BLaER1 treated with 17β-estradiol and CSF1 and Interleukin-3, amounts not matched to agents 10 nM and 100 nM (cell line): ENCODE results near the gene INPP4A.
A peak's percentile ranks its signal among the peaks of the same experiment; 100 is the strongest.

ENCODE experiments used
- H3K27ac ChIP-seq, 11 experiments: shearing (Covaris generic); formaldehyde crosslinking; 2 replicates each; pipeline ENCODE4 v1.8.1; 2022
- H3K27me3 ChIP-seq, 11 experiments: shearing (Covaris generic); formaldehyde crosslinking; 2 replicates each; pipeline ENCODE4 v1.8.1; 2022
- H3K36me3 ChIP-seq, 11 experiments: shearing (Covaris generic); formaldehyde crosslinking; 2 replicates each; pipeline ENCODE4 v1.8.1; 2022
- H3K4me1 ChIP-seq, 10 experiments: shearing (Covaris generic); formaldehyde crosslinking; 2 replicates each; pipeline ENCODE4 v1.8.1; 2022
- H3K4me2 ChIP-seq, 11 experiments: shearing (Covaris generic); formaldehyde crosslinking; 2 replicates each; pipeline ENCODE4 v1.8.1; 2022
- H3K4me3 ChIP-seq, 10 experiments: shearing (Covaris generic); formaldehyde crosslinking; 2 replicates each; pipeline ENCODE4 v1.8.1; 2022
- H3K9ac ChIP-seq, 11 experiments: shearing (Covaris generic); formaldehyde crosslinking; 2 replicates each; pipeline ENCODE4 v1.8.1; 2022
- H3K9me3 ChIP-seq, 11 experiments: shearing (Covaris generic); formaldehyde crosslinking; replicated peaks in 1 of 11; 2 replicates each; pipeline ENCODE4 v1.8.1; 2022
- H4K20me1 ChIP-seq, 11 experiments: shearing (Covaris generic); formaldehyde crosslinking; 2 replicates each; pipeline ENCODE4 v1.8.1; 2022
- Cebpa-rat ChIP-seq, 11 experiments: shearing (Covaris generic); IDR thresholded peaks; 2 replicates each; pipeline ENCODE4 v1.8.1; 2022

INPP4A gene

DNA sequence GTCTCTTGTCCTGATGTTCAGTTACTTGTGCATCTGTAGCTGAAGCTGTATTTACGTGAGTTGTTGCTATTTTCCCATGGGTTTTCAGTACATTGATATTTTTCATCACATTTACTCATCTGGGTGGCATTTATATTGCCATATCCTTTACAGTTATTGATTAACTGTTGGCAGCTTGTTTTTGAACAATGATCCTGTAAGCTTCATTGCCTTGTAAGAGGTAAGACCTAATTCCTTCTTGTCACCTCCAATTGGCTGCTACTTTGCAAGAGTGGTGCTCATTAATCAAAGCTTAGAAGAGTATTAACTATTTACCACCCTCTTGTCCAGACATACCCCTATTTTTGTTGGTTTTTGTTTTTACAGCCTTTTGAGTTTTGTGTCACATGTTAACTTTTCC is 88.9 kb downstream of the INPP4A start:
- peaks cover 0 to 17% (median 2%) of the 10 kb centered on the region in 10 experiments; a peak in 8 of 20 replicates for H3K4me1 ChIP-seq
- H3K4me2 ChIP-seq: no peak overlapping the region
- H3K9me3 ChIP-seq: peaks cover 0 to 2% (median under 1%) of the 10 kb centered on the region in 11 experiments; a peak in 4 of 22 replicates
- no peaks in the 10 kb centered on the region for H4K20me1 ChIP-seq
- no peaks in the 10 kb centered on the region for H3K27me3 ChIP-seq
- no peak overlapping the region for H3K4me3 ChIP-seq
- no peak overlapping the region for H3K27ac ChIP-seq
- H3K36me3 ChIP-seq: peaks cover 11 to 57% (median 25%) of the 10 kb centered on the region in 11 experiments; a peak in 21 of 22 replicates
- no peak overlapping the region for H3K9ac ChIP-seq
- no peak for TF ChIP-seq Cebpa-rat (IDR thresholded peaks at IDR 0.05)

- Histone ChIP-seq H4K20me1 (no peaks in the 10 kb centered on the region), H3K9me3 (no peaks in the 10 kb centered on the region), H3K4me3 (no peak overlapping the region), H3K36me3 (peaks cover 23 to 64% (median 35%) of the 10 kb centered on the region in 11 experiments; a peak in 21 of 22 replicates), H3K27me3 (no peaks in the 10 kb centered on the region), H3K27ac (no peak overlapping the region), H3K9ac (no peak overlapping the region), H3K4me2 (no peak overlapping the region), H3K4me1 (peaks cover 0 to 29% (median 0%) of the 10 kb centered on the region in 10 experiments; a peak in 8 of 20 replicates)
- no peak for TF ChIP-seq Cebpa-rat (IDR thresholded peaks at IDR 0.05)
Observed at GRCh38 chr2:98534761-98535160, 90.1 kb downstream of the INPP4A start.

- Histone ChIP-seq H3K9ac (no peak overlapping the region), H4K20me1 (no peaks in the 10 kb centered on the region), H3K27me3 (no peaks in the 10 kb centered on the region), H3K27ac (no peak overlapping the region), H3K4me2 (no peak overlapping the region), H3K4me3 (no peak overlapping the region), H3K9me3 (no peaks in the 10 kb centered on the region), H3K4me1 (peaks cover 0 to 41% (median 0%) of the 10 kb centered on the region in 10 experiments; a peak in 8 of 20 replicates), H3K36me3 (peaks cover 31 to 74% (median 45%) of the 10 kb centered on the region in 11 experiments; a peak in 21 of 22 replicates)
- TF ChIP-seq Cebpa-rat (IDR thresholded peaks at IDR 0.05): no peak
Observed at GRCh38 chr2:98535971-98536677, 91.5 kb downstream of the INPP4A start.

DNA sequence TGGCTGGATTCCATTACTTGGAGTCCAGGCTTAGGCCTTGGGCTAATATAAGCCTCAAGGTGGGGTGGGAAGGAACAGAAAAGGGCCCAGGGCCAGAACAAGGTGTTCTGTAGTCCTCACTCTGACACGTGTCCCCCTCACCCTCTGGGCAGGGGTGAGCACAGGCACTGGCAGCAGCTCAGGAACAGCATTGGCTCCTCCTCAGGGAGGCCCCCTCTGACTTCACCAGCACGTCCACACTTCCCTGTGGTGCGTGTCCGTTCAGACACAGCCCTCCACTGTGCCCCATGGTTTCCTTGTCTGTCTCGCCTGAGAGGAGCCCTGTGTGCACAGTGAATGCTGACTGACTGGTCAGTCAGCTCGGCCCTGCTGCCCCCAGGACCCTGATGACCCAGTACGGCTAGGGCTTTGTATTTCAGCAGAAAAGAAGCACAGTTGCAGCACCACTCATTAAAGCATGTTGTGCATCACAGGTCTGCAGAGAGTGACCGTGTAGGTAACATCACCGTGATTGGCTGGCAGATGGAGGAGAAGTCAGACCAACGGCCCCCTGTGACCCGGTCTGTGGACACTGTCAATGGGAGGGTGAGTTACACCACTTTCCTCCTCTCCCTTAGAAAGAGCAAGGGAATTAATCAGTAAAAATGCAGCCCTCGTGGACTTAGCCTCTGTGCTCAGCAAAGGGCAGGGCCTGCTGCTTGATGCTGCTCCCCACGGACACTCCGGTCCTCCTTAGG is 92.9 kb downstream of the INPP4A start:
- no peak for TF ChIP-seq Cebpa-rat (IDR thresholded peaks at IDR 0.05)
- peak overlapping the region in 3 of 11 experiments; percentile 61 to 80 (median 62); a peak in 6 of 22 replicates for H3K4me2 ChIP-seq

GRCh38 chr2:98538280-98539041 is 93.8 kb downstream of the INPP4A start:
- Histone ChIP-seq H3K36me3 (peaks cover 31 to 67% (median 46%) of the 10 kb centered on the region in 11 experiments), H3K27me3 (no peaks in the 10 kb centered on the region)
- TF ChIP-seq Cebpa-rat (IDR thresholded peaks at IDR 0.05): no peak

More for the DNA sequence above, 92.9 kb downstream of the INPP4A start:
- H3K4me1 ChIP-seq: peaks cover 0 to 56% (median 3%) of the 10 kb centered on the region in 10 experiments; a peak in 8 of 20 replicates
- no peaks in the 10 kb centered on the region; a peak in 1 of 22 replicates for H4K20me1 ChIP-seq
- no peaks in the 10 kb centered on the region for H3K9me3 ChIP-seq
- H3K27ac ChIP-seq: 0 out of 22 replicates have a peak overlapping the region, but pooled peaks of 1 of the 11 experiments have one; percentile 11
- H3K36me3 ChIP-seq: peaks cover 34 to 71% (median 45%) of the 10 kb centered on the region in 11 experiments; a peak in 21 of 22 replicates
- no peaks in the 10 kb centered on the region for H3K27me3 ChIP-seq
- no peak overlapping the region for H3K9ac ChIP-seq
- H3K4me3 ChIP-seq: no peak overlapping the region

GRCh38 chr2:98539056-98539735 is 94.5 kb downstream of the INPP4A start:
- peaks cover 35 to 69% (median 53%) of the 10 kb centered on the region in 11 experiments for H3K36me3 ChIP-seq
- H3K4me2 ChIP-seq: peak overlapping the region in 3 of 11 experiments; percentile 61 to 80 (median 62); a peak in 6 of 22 replicates
- H3K4me1 ChIP-seq: peaks cover 0 to 65% (median 3%) of the 10 kb centered on the region in 10 experiments; a peak in 8 of 20 replicates
- no peaks in the 10 kb centered on the region; a peak in 1 of 22 replicates for H4K20me1 ChIP-seq
- no peaks in the 10 kb centered on the region for H3K27me3 ChIP-seq
- no peak overlapping the region for H3K9ac ChIP-seq
- no peak for TF ChIP-seq Cebpa-rat (IDR thresholded peaks at IDR 0.05)
- H3K9me3 ChIP-seq: no peaks in the 10 kb centered on the region
- H3K4me3 ChIP-seq: no peak overlapping the region
- H3K27ac ChIP-seq: peak overlapping the region in 1 of 11 experiments; percentile 23; a peak in 3 of 22 replicates

More at GRCh38 chr2:98538280-98539041, 93.8 kb downstream of the INPP4A start:
- Histone ChIP-seq H4K20me1 (no peaks in the 10 kb centered on the region; a peak in 1 of 22 replicates), H3K4me2 (peak overlapping the region in 3 of 11 experiments; percentile 61 to 80 (median 62); a peak in 6 of 22 replicates), H3K9me3 (no peaks in the 10 kb centered on the region), H3K27ac (peak overlapping the region in 2 of 11 experiments; percentile 10 to 11; a peak in 2 of 22 replicates), H3K4me3 (no peak overlapping the region; a peak in 1 of 20 replicates), H3K4me1 (peaks cover 0 to 65% (median 3%) of the 10 kb centered on the region in 10 experiments; a peak in 8 of 20 replicates), H3K9ac (no peak overlapping the region)

DNA sequence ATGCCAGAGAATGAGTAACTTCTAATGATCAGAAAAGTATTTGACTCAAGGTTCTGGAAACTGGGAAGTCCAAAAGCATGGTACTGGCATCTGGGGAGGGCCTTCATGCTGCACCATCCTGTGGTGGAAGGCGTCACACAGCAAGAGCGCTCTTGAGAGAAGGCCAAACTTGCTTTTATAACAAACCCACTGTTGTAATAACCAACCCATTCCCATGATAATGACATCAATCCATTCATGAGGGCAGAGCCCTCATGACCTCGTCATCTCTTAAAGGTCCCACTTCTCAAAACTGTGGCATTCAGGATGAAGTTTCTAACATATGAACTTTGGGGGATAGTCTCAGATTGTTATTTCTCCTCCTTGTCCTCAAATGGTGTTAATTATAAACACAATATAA is 95.9 kb downstream of the INPP4A start:
- peaks cover 0 to 65% (median 7%) of the 10 kb centered on the region in 10 experiments; a peak in 8 of 20 replicates for H3K4me1 ChIP-seq
- H3K9me3 ChIP-seq: no peaks in the 10 kb centered on the region
- H3K27me3 ChIP-seq: no peaks in the 10 kb centered on the region
- no peak overlapping the region for H3K4me2 ChIP-seq
- no peak for TF ChIP-seq Cebpa-rat (IDR thresholded peaks at IDR 0.05)
- no peaks in the 10 kb centered on the region; a peak in 1 of 22 replicates for H4K20me1 ChIP-seq
- no peak overlapping the region for H3K27ac ChIP-seq
- H3K4me3 ChIP-seq: no peak overlapping the region
- no peak overlapping the region for H3K9ac ChIP-seq
- H3K36me3 ChIP-seq: peaks cover 39 to 76% (median 62%) of the 10 kb centered on the region in 11 experiments

DNA sequence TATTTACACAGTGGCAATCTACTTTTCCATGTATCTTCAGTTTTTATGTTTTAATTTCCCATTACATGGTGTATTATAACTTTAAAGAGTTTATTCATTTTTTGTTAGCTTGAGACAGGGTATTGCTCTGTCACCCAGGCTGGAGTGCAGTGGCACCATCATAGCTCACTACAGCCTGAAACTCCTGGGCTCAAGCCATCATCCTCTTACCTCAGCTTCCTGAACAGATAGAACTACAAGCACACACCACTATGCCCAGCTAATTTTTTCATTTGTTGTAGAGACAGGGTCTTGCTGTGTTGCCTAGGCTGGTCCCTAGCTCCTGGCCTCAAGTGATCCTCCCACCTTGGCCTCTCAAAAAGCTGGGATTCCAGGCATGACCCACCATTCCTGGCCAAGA is 96.8 kb downstream of the INPP4A start:
- no peak for TF ChIP-seq Cebpa-rat (IDR thresholded peaks at IDR 0.05)
- peaks cover 0 to 65% (median 7%) of the 10 kb centered on the region in 10 experiments; a peak in 10 of 20 replicates for H3K4me1 ChIP-seq
- peak overlapping the region in 3 of 11 experiments; percentile 31 to 51 (median 40); a peak in 5 of 22 replicates for H3K27ac ChIP-seq

More for the DNA sequence above, 96.8 kb downstream of the INPP4A start:
- Histone ChIP-seq H3K4me3 (no peak overlapping the region), H3K9ac (peak overlapping the region in 2 of 11 experiments; percentile 8 to 33; a peak in 2 of 22 replicates), H4K20me1 (no peaks in the 10 kb centered on the region; a peak in 1 of 22 replicates), H3K27me3 (no peaks in the 10 kb centered on the region), H3K36me3 (peaks cover 47 to 78% (median 64%) of the 10 kb centered on the region in 11 experiments), H3K4me2 (peak overlapping the region in 3 of 11 experiments; percentile 50 to 83 (median 66); a peak in 6 of 22 replicates), H3K9me3 (no peaks in the 10 kb centered on the region)
